Stimulated activated CD4-positive, alpha-beta T cell treated with anti-CD3 and anti-CD28 coated beads, TNF-alpha, amount 100 ng/mL, for 48 hours (primary cell): ENCODE measurements around the gene WNT5B.
"Not testable (repeated sequence)": the region's sequence is repeated elsewhere in the genome, so short reads cannot be mapped to it uniquely, and the experiment has no call there.

Experiments used
- DNase-seq, 3 donors: peaks; one replicate each; pipeline ENCODE4 v3.0.0-alpha.2; 2020; ENCODE audit warnings: low read depth in 3 of 3

WNT5B gene

DNA sequence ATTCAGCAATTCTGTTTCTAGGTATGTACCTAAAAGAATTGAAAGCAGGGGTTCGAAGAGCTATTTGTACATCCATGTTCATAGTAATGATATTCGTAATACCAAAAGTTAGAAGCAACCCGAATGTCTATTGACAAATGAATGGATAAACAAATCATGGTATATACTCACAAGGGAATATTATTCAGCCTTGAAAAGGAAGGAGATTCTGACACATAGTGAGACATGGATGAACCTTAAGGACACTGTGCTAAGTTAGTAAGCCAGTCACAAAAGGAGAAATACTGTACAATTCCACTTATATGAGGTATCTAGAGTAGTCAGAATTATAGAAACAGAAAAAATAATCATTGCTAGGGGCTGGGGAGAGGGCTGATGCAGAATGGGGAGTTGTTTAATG, 30.3 kb upstream of the WNT5B start:
- no peak for DNase-seq

DNA sequence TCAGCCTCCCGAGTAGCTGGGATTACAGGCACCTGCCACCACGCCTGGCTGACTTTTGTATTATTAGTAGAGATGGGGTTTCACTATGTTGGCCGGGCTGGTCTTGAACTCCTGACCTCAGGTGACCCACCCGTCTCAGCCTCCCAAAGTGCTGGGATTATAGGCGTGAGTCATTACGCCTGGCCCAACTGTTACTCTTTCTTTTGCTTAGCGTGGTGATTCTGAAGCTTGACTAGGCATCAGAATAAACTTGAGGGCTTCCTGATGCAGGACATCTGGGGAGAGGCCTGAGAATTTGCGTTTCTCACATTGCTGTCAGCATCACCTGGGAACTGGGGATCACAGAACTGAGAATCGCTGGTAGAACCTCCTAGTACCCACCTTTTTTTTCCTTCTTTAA, 26.3 kb upstream of the WNT5B start:
- not testable (repeated sequence) for DNase-seq

DNA sequence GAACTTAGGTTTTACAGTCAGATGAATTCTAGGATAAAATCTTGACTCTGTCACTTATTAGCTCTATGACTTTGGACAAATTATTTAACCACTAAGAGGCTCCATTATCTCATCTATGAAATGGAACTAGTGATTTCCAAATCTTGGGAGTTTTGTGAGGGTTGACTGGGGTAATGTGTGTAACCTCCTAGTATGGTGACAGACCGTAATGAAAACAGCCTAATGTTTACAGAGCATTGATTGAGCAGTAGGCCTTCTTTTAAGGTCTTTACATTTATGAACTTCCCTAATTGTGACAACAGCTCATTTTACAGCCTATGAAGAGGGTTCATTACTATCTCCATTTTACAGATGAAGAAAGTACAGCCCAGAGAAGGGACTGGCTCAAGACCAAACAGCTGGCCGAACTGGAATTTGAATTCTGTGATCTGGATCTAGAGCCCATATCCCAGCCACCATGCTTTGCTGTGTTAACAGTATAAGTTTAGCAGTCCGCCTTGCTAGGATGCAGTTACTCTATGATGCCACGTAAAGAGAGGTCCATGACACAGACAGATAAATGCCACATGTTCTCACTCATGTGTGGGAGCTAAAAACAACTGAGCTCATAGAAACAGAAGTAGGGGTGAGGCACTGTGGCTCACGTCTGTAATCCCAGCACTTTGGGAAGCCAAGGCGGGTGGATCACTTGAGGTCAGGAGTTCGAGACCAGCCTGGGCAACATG, 25.6 kb upstream of the WNT5B start:
- no peak for DNase-seq

DNA sequence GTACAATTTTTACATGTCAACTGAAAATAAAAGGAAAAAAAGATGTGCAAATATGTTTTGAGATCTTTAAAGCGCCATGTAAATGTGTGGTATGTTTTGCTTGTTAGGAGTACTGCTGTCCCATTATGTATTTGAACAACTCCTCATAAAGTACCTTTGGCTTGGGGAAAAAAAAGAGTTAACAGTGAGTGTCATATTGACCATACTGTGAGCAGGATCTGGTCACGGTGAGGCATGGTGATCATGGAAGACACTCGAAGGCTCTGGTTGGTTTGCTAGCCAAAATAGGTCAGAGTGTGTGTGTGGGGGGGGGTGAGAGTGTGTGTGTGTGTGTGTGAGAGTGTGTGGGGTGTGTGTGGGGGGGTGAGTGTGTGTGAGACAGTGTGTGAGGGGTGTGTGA, 24.6 kb upstream of the WNT5B start:
- no peak for DNase-seq

DNA sequence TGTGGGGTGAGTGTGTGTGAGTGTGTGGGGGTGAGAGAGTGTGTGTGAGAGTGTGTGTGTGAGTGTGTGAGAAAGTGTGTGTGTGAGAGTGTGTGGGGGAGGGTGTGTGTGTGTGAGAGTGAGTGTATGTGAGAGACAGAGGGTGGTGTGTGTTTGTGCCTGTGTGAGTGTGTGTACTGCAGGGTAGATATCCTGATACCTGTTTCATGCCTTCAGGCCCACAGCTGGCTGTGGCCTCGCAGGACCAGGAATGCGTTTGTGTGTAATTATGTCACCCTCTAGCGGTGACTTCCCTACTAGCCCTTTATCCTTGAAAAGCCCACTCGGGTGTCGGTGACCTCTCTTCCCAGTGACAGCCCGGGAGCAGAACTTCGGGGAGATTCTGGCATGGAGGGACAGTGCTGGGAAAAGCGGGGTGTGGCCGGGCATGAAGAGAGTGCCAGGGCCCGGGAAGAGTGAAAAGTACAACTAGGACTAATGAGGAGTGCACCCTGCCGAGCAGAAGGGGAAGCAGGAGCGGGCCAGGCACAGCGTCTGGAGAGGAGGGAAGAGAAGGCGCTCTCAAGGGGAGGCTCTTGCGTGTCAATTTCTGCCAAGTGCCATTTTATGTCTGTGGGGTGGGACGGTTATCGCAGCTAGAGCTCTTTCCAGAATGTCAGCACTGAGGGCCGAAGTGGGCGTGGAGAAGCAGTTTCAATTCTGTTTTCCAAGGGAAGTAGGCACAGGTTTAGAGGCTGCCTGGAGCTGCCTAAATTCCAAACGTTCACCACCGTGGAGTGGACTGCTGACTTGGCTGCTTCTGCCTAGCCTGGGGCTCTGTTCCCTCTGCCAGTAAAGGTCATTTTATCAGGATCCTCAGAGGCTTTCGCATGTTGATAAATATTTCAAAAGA, 23.7 kb upstream of the WNT5B start:
- DNase-seq: no peak

DNA sequence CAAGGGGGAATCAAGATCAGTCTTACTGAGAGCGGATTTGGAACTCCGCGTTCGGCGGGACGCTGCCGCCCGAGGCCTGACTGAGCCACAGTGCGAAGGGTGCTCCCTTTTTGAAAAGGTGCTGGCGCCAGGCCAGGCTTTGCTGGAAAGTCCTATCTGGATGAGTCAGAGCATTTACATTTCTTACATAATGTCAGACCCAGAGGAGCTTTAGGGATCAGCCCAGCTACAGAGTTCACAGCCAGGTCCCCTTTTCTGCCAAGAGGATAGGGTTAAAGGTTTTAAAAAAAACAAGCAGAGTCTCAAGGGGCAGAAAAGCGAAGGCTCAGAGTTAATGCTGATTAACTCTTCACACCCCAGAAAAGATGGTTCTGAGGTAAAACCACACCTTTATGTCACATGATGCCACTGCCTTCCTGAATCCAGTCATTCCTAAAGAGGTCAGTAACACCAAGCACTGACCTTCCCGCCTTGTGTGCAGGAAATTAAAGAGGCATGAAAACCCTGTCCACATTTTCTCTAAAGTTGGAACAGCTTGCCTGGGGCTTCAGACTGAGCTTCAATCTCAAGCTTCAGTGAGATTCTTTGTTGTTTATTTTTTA, 22.9 kb upstream of the WNT5B start:
- peak in 2 of 3 donors; percentile 41 to 53 for DNase-seq

DNA sequence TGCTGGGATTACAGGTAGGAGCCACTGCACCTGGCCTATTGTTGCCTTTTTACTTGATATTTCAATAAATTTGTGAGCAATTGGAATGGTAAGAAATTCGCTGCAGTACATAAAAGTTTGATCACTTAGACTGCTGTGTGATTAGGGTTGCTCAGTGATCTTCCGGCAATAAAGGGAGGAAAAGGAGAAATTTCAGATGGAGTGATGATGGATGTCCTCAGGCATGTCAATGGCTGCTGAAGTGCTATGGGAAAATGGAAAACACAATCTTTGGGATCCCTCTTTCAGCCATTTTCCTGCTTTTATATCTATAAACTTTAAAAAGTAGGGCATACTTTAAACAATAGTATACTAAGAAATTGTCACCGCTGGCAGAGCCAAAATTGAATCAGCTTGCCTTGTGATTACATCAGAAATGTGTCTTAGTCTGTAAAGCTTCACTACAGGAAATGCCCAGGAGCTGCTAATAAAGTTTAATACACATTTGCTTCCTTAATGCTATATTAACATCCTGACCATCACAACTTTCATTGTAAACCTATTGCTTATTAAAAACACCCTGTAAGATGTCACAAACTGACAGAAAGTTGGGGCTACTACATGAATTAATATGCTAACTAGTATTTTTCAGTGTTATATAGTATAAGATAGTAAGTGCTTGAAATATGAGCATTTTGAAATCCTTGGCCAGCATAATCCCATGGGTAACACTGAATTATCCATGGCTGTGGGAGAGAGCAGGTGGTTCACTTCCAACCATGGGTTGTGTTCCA, 20.9 kb upstream of the WNT5B start:
- no peak for DNase-seq

DNA sequence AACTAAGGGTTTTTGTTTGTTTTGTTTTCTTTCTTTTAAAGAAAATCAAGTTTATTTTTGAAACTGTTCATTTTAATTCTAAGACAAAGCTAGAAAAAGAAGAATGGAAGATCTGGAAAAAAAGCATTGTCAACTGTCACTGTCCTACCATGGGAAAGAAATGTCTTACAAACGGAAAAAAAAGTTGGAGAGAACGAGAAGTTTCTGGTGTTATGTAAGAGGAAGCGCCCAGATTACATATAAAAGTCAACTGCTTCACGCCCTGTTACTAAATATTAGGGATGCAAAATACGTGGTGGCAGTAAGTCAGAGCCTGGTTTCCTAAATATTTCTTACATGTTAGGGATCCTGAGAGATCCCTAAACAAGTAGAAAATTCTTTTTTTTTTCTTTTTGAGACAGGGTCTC, 20.3 kb upstream of the WNT5B start:
- no peak for DNase-seq

DNA sequence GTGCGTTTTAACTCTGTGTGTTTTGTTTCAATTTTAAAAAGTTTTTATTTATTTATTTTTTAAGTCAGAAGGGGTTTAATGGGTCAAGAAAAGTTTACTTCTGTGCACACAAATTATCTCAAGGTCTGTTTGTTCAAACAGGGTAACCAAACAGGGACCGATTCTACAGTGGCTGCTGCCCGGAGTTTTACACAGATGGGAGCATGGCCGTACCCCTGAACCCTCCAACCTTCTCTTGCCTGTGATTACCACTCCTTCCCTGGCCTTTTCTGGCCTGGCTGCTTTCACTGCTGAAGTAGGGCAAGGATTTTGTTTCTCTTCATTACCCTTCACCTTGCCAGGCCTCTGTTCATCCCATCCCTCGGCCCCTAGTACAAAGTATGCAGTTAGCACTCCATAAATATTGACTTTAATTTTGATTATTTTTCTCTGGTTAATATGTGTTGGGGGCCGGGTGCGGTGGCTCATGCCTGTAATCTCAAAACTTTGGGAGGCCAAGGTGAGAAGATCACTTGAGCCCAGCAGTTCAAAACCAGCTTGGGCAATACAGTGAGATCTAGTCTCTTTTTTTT, 18.9 kb upstream of the WNT5B start:
- DNase-seq: no peak

DNA sequence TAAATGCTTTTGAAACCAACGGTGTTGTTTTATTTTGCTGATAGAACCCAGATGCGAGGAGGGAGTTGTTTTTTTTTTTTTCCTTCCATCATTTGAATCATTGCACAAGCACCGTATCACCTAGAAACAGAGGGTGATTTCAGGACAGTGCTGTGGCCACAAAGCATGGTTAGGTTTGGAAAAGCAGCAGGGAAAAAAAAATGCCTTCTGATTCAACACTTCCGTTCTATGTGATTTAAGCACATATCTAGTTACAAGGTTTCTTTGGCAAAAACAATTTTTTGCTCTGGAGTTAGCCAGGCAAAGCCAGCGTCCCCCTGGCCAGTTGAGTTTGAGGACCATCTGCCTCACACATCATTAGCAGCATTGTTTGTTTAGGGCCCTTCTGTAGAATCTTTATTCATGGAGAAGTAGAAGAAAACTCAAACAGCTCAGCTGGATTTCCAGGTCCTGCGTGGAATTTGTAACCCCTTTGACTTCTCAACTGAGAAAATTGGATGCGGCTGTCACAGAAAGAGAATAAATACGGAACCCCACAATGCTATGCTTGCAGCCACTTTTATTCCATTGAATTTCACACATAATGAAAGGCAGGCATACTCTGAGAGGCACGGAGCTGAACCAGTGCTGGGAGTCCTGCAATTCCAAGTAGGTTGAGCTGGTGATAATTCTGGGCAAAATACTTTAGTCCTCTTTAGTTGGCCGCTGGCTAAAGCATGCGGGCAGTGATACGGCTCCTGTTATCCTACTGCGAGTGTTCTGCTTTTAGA, 17.0 kb upstream of the WNT5B start:
- no peak for DNase-seq

DNA sequence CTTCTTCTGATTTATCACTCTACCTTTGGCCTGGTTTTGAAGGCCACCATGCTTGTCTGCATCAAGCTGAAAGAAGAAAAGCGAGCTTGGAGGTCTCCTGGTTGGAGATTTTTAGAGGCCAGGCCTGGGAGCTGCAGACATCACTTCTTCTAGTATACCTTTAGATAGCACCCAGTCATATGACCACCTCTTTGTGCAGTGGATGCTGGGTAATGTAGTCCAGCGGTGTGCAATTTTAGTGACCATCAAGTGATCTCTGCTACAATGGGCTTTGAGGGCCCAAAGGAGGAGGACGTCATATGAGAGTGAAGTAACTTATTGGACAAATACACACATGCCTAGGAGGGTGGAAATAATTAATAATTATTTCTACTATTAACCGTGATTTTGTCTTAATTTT, 15.2 kb upstream of the WNT5B start:
- DNase-seq: no peak

DNA sequence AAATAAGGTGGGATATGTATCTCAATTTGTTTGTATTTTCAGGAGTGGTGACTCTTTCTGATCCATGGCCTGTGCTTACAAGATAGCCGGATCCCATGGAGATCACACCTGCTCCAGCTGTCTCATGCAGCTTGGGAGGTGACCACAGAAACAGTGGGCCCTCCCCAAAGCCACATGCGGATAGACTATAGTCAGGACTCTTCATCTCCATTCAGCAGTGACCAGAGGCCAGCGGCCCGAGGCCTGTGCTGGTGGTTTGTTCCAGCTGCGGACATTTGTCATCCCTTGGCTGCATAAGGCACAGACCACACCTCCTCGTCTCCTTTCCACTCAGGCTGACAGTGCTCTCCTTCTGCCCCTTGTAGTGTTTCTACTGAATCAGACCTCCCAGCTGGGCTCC, 14.7 kb upstream of the WNT5B start:
- DNase-seq: no peak

DNA sequence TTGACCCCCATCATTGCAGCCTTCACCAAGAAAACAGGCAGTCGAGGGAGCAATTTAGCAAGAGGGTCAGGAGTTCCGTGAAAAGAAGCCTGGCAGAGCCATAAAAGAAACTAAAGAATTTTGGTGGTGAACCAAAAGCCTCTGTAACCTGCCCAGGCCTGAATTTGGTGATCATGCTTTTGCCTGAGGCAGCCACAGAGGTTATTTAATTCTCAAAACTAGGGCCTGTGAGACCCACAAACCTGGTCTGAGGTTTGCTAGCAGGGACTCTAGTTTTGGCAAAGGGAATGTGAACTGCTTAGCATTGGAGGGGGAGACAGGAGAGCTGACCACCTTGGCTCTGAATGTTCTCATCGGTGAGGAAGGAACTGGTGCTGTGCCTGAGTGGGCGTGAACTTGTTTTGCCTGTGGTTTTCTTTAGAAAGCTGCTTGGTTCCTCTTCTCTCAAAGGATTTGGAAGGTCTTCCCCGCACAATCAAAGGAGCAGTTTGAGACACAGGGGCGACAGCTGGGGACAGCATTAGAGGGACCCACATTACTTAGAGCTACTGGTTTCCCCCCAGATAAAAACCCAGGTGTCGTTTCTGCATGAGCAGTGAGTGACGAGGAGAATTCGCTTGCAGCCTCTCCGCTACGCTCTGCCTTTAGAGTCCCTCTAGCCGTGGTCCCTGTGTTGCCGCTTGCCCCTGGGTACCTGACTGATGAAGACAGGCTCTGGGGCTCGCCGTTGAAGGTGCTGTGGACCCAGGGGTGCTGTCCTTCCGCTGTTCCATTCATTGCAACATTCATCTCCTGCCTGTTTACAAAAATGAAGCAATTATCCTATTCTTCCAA, 12.6 kb upstream of the WNT5B start:
- DNase-seq: no peak

DNA sequence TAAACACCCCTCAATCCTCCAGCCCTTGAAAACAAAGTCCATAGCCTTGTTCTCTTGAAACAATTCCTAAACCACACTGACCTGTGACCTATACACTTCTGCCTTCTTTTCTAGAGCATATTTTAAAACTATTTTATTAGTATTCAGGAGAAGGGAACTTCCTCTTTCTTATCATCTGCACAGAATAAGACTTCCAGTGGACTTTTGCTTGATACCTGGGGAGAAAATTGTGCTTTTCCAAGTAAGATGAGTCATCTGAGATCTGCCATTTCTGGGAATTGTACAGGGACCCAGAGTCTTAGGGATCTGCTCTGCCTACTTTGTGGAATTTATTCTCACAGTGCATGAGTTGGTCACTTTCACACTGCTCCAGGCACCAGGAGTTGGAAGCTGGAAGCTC, 10.5 kb upstream of the WNT5B start:
- DNase-seq: no peak

DNA sequence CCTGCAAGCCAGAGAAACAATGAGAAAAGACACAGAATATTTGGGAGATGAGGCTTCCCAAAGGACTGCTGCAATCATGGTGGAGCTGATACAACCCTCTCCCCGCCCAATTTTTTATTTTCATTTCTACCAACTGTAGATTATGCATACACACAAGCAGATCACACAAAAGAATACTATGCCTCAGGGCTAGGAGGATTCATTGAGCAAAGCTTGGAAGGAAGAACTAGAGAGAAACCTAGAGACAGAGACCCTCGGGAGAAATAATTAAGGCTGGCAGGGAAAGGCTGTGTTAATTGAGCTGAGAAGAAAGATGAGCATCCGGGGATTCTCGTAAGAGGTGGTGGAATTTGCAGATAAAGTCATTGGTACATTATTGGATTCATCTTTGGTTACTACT, 9.9 kb upstream of the WNT5B start:
- no peak for DNase-seq

DNA sequence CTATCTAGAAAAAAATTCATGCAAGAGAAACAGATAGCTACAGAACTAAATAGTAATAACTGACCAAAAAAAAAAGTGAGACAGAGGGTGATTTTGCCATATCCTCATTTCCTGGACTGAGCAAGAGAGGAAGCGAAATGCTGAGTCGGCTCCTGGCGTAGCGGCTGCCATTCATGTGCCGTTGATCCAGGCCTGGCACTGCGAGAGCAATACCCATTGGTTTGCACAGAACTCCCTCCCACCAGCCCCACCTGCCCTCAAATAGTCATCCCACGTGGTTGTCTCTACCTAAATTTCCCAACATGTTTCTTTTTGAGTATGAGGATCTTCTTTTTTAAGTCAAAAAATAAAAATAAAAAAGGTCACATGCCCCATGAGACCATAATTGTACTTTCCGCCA, 9.4 kb upstream of the WNT5B start:
- no peak for DNase-seq

DNA sequence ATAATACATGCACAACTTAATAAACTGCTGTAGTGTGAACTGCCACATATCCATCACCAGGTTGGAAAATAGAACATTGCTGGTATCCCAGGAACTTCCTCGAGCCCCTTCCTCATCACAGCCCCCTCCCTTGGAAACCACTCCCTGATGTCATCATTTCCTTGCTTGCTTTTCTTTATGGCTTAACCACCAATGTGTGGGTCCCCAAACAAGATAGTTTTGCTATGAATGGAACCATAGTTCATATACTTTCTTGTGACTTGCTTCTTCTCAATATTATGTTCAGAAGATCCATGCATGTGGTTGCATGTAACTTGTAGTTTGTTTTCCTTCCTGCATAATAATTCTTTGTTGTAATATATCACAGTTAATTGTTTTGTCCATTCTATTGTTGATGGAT, 8.9 kb upstream of the WNT5B start:
- no peak for DNase-seq

DNA sequence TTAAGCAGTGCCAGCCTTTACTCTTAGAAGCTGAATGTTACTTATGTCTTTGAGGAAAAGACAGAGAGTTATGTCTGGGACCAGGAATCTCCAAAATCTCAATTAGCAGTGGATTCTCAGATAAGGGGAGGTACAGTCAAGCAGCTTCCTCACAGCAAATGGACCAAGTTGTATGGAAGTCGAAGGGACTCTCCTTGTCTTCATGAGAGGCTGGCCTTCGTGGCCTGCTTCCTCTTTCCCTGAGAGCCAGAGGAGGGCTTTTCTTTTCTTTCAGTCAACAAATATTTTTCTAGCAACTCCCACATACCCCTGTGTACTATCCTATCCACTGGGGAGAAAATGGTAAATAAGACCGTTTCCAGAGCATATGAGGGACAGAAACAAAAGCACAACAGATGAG, 6.6 kb upstream of the WNT5B start:
- DNase-seq: no peak

DNA sequence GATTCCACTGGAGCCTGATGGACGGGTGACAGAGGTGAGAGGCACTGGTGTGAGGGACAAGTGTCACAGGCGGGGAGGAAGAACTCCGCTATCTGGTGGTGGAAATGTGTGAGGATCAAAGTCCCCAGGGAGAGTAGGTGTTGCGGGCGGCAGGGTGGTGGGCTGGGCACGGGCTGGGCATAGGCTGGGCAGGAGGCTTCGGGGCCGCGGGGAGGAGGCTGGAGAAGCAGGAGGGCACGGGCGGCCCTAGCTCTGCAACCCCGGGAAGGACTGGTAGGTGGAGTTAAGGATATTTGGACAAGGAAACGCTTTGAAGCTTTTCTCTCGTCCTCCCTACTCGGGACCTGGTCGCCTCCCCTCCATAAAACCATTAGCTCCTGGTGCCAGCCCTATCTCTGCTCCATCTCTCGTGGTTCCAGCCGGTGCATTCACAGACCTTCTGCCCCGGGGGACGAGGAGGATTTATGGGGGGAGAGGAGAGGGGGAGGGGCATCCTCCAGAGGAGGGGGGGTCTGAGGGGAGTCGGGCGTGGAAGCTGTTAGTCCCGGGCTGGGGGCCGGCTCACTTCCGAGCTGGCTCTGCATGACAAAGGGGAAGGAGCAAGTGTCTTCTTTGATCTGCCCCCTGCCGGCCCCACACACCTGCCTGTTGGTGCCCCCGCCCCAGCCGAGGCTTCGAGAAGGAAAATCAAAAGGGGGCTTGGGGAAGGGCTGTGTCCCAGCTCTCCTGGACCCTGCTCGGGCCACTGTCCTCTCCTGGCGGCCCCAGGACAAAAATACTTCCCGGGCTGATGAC, 504 bp downstream of the WNT5B start:
- DNase-seq: no peak
